SK-N-SH (cell line): ENCODE measurements around the gene SCN7A. TPM values are rescaled to one million over a fixed set of nuclear protein-coding genes. Genes with fewer than 3 reads are reported as not detected.

Source experiments
- CTCF ChIA-PET: fragments of 300-600, 350-600 bp; formaldehyde crosslinking; extraction: SDS; loops from one replicate; lab custom pipeline; 2021; lab: Yijun Ruan, JAX
- POLR2A ChIA-PET: fragments of 350-600 bp; sonication (Branson Sonifier 250); formaldehyde crosslinking; extraction: SDS; loops from one replicate; lab custom pipeline; 2020; ENCODE audit warnings: antibody characterized with exemption, inconsistent platforms; lab: Yijun Ruan, JAX
- DNase-seq: peaks from one replicate; pipeline ENCODE4 v3.0.0; 2012
- H2AFZ ChIP-seq: fragments of 200-600 bp; sonication (generic); 2 replicates; pipeline ENCODE4 v1.8.1; 2016; ENCODE audit warnings: antibody characterized with exemption, mild to moderate bottlenecking, low read depth
- H3F3A ChIP-seq: fragments of 200-600 bp; sonication (generic); replicated peaks from 2 replicates; pipeline ENCODE3; 2016; ENCODE audit warnings: antibody characterized with exemption, mild to moderate bottlenecking; ENCODE audit not compliant: insufficient read depth
- H3K27ac ChIP-seq, 2 experiments: fragments of 200-500 bp in 1 of 2; fragments of 200-600 bp in 1 of 2; sonication (Bioruptor generic) in 1 of 2; sonication (generic), shearing (Covaris generic) in 1 of 2; 2 replicates each; pipeline versions ENCODE4 v1.5.1 to v1.6.1; 2014 to 2016; ENCODE audit warnings: low read depth in 2 of 2, inconsistent platforms in 1 of 2, low read length in 1 of 2, mild to moderate bottlenecking in 1 of 2, mixed read lengths in 1 of 2
- H3K27me3 ChIP-seq: fragments of 200-600 bp; sonication (generic), shearing (Covaris generic); 2 replicates; pipeline ENCODE4 v1.6.1; 2016; ENCODE audit warnings: mixed run types; ENCODE audit not compliant: insufficient read depth
- H3K36me3 ChIP-seq, 2 experiments: fragments of 200-500 bp in 1 of 2; fragments of 200-600 bp in 1 of 2; sonication (Bioruptor generic) in 1 of 2; sonication (generic) in 1 of 2; replicated peaks in 1 of 2; 2 replicates each; pipeline versions ENCODE3 to v1.5.1; 2014 to 2016; ENCODE audit warnings: low read length in 1 of 2, mild to moderate bottlenecking in 1 of 2; ENCODE audit not compliant: insufficient read depth in 2 of 2, control insufficient read depth in 1 of 2
- H3K4me1 ChIP-seq, 2 experiments: fragments of 200-500 bp in 1 of 2; fragments of 200-600 bp in 1 of 2; sonication (Bioruptor generic) in 1 of 2; sonication (generic), shearing (Covaris generic) in 1 of 2; 2 replicates each; pipeline versions ENCODE4 v1.5.1 to v1.6.1; 2014 to 2016; ENCODE audit warnings: low read depth in 1 of 2, low read length in 1 of 2, mixed run types in 1 of 2; ENCODE audit not compliant: insufficient read depth in 2 of 2, control insufficient read depth in 1 of 2
- H3K4me2 ChIP-seq: fragments of 200-600 bp; sonication (generic), shearing (Covaris generic); 2 replicates; pipeline ENCODE4 v1.6.1; 2017; ENCODE audit warnings: mixed run types
- H3K4me3 ChIP-seq, 2 experiments: fragments of 200-500 bp in 1 of 2; fragments of 200-600 bp in 1 of 2; sonication (Bioruptor generic) in 1 of 2; sonication (generic), shearing (Covaris generic) in 1 of 2; 2 replicates each; pipeline versions ENCODE4 v1.5.1 to v1.8.1; 2014 to 2016; ENCODE audit warnings: low read depth in 2 of 2, inconsistent platforms in 1 of 2, low read length in 1 of 2, mild to moderate bottlenecking in 1 of 2, mixed read lengths in 1 of 2, moderate library complexity in 1 of 2
- H3K79me2 ChIP-seq: fragments of 200-600 bp; sonication (generic); 2 replicates; pipeline ENCODE4 v1.8.1; 2017; ENCODE audit warnings: mild to moderate bottlenecking; ENCODE audit not compliant: insufficient read depth
- H3K9ac ChIP-seq: fragments of 200-600 bp; sonication (generic); 2 replicates; pipeline ENCODE4 v1.6.1; 2017; ENCODE audit warnings: mixed run types
- H3K9me2 ChIP-seq: fragments of 200-600 bp; sonication (generic); 2 replicates; pipeline ENCODE4 v1.6.1; 2017; ENCODE audit warnings: mixed run types
- H3K9me3 ChIP-seq: fragments of 200-600 bp; sonication (generic); 2 replicates; pipeline ENCODE4 v1.6.1; 2017; ENCODE audit warnings: mixed run types, mild to moderate bottlenecking, moderate library complexity
- H4K20me1 ChIP-seq: fragments of 200-600 bp; sonication (generic); 2 replicates; pipeline ENCODE4 v1.6.1; 2017; ENCODE audit warnings: mild to moderate bottlenecking, mixed run types; ENCODE audit not compliant: insufficient read depth
- CHD2 ChIP-seq: fragments of 150-350 bp; IDR thresholded peaks from 2 replicates; pipeline ENCODE4 v1.6.1; 2018; ENCODE audit warnings: low read length; ENCODE audit not compliant: partially characterized antibody
- ELF1 ChIP-seq: IDR thresholded peaks from 2 replicates; pipeline ENCODE4 v1.4.0; 2012
- FOSL2 ChIP-seq: IDR thresholded peaks from 2 replicates; pipeline ENCODE4 v1.4.0; 2012; ENCODE audit warnings: low read depth, mild to moderate bottlenecking, moderate library complexity, borderline replicate concordance
- FOXJ3 ChIP-seq: sonication (generic); formaldehyde crosslinking; IDR thresholded peaks from 2 replicates; pipeline ENCODE4 v1.5.1; 2020; ENCODE audit warnings: mild to moderate bottlenecking, missing genetic modification reagents
- GATA2 ChIP-seq: sonication (generic); formaldehyde crosslinking; IDR thresholded peaks from 2 replicates; pipeline ENCODE4 v1.5.0; 2020; ENCODE audit warnings: mild to moderate bottlenecking, missing genetic modification reagents
- IRF3 ChIP-seq: fragments of 150-350 bp; IDR thresholded peaks from 2 replicates; pipeline ENCODE4 v1.6.1; 2016; ENCODE audit warnings: mild to moderate bottlenecking, low read depth, low read length
- NFIC ChIP-seq: IDR thresholded peaks from 2 replicates; pipeline ENCODE4 v1.4.0; 2012; ENCODE audit warnings: borderline replicate concordance
- NRF1 ChIP-seq: IDR thresholded peaks from 2 replicates; pipeline ENCODE4 v1.6.1; 2012; ENCODE audit warnings: low read depth, mild to moderate bottlenecking, low read length
- PBX3 ChIP-seq: IDR thresholded peaks from 2 replicates; pipeline ENCODE4; 2012
- POLR2AphosphoS5 ChIP-seq: IDR thresholded peaks from 2 replicates; pipeline ENCODE4 v1.6.1; 2012; ENCODE audit warnings: low read depth, low read length
- RCOR1 ChIP-seq: fragments of 150-350 bp; IDR thresholded peaks from 2 replicates; pipeline ENCODE4 v1.6.1; 2017; ENCODE audit warnings: antibody characterized with exemption, low read length
- REST ChIP-seq: IDR thresholded peaks from 2 replicates; pipeline ENCODE4 v1.6.1; 2012; ENCODE audit warnings: mild to moderate bottlenecking, low read depth, low read length, moderate library complexity
- SMC3 ChIP-seq: IDR thresholded peaks from 2 replicates; pipeline ENCODE4 v1.6.1; 2012; ENCODE audit warnings: low read depth, low read length, improper control_type of control experiment
- TAF1 ChIP-seq: IDR thresholded peaks from 2 replicates; pipeline ENCODE4 v1.6.1; 2012; ENCODE audit warnings: low read depth, mild to moderate bottlenecking, low read length, moderate library complexity, borderline replicate concordance
- TCF12 ChIP-seq: IDR thresholded peaks from 2 replicates; pipeline ENCODE4 v1.4.0; 2012
- TEAD4 ChIP-seq: IDR thresholded peaks from 2 replicates; pipeline ENCODE4 v1.4.0; 2012; ENCODE audit warnings: mild to moderate bottlenecking, borderline replicate concordance; ENCODE audit not compliant: insufficient read depth
- USF1 ChIP-seq: IDR thresholded peaks from 2 replicates; pipeline ENCODE4 v1.4.0; 2012; ENCODE audit warnings: low read depth, borderline replicate concordance
- USF2 ChIP-seq: fragments of 150-350 bp; IDR thresholded peaks from 2 replicates; pipeline ENCODE4 v1.6.1; 2017; ENCODE audit warnings: antibody characterized with exemption, low read length, low read depth, borderline replicate concordance
- YY1 ChIP-seq: IDR thresholded peaks from 2 replicates; pipeline ENCODE4 v1.4.0; 2012; ENCODE audit warnings: low read depth, mild to moderate bottlenecking
- ZBTB33 ChIP-seq: IDR thresholded peaks from 2 replicates; pipeline ENCODE4 v1.4.0; 2012; ENCODE audit warnings: low read depth, borderline replicate concordance
- polyA plus RNA-seq, 3 experiments: library from polyadenylated mRNA; depleted of rRNA; stranded (reverse); fragments of >200 nt; gene quantifications; 2 replicates each; pipeline ENCODE4 v1.2.3, GENCODE V29; 2012

The SCN7A gene
- polyA plus RNA-seq, 1 of the 3 experiments (the other 2 are of a cell fraction) = 0.02 TPM

GRCh38 chr2:166360906-166361305 lies 133.1 kb downstream of the SCN7A start (continued):
- TF ChIP-seq PBX3 = no peak

GRCh38 chr2:166360426-166360825 lies 133.6 kb downstream of the SCN7A start:
- Histone ChIP-seq H3K4me3 (no peak overlapping the region), H4K20me1 (no peaks in the 10 kb centered on the region), H3K4me1 (peaks cover 3 to 11% of the 10 kb centered on the region in 2 experiments; a peak in 2 of 4 replicates), H3K4me2 (no peak overlapping the region), H3K9me3 (no peaks in the 10 kb centered on the region), H3F3A (peaks cover 7% of the 10 kb centered on the region), H3K36me3 (peaks cover 0 to 5% of the 10 kb centered on the region in 2 experiments), H3K27ac (peak overlapping the region in 1 of 2 experiments; percentile 66; a peak in 1 of 4 replicates), H2AFZ (no peak overlapping the region), H3K9me2 (no peaks in the 10 kb centered on the region), H3K27me3 (no peaks in the 10 kb centered on the region), H3K79me2 (peaks cover 14% of the 10 kb centered on the region; the same call in 1 of the 2 replicates), H3K9ac (no peak overlapping the region)
- POLR2A ChIA-PET = interaction anchor here (1.3 kb wide), 1 partner anchor 15 kb away, joined by 3 read pairs; the partner anchor contains the start of gene SCN9A
- CTCF ChIA-PET = interaction anchor here (0.7 to 2.7 kb wide), 18 partner anchors 9 to 179 kb away, joined by 3 to 27 read pairs (median 6); partner anchors contain the start of gene SCN9A
- TF ChIP-seq ELF1 (no peak), NFIC (no peak), REST (no peak), ZBTB33 (no peak), PBX3 (no peak), USF2 (no peak), CHD2 (no peak), TCF12 (no peak), TAF1 (no peak), SMC3 (no peak), IRF3 (no peak), YY1 (no peak), GATA2 (CRISPR knock-in tag) (no peak), TEAD4 (no peak), POLR2AphosphoS5 (no peak), USF1 (no peak), RCOR1 (no peak), FOSL2 (no peak), NRF1 (no peak), FOXJ3 (no peak)
- no peak for DNase-seq
